ENCODE measurements around the gene MCF2L.

Gene MCF2L

DNA sequence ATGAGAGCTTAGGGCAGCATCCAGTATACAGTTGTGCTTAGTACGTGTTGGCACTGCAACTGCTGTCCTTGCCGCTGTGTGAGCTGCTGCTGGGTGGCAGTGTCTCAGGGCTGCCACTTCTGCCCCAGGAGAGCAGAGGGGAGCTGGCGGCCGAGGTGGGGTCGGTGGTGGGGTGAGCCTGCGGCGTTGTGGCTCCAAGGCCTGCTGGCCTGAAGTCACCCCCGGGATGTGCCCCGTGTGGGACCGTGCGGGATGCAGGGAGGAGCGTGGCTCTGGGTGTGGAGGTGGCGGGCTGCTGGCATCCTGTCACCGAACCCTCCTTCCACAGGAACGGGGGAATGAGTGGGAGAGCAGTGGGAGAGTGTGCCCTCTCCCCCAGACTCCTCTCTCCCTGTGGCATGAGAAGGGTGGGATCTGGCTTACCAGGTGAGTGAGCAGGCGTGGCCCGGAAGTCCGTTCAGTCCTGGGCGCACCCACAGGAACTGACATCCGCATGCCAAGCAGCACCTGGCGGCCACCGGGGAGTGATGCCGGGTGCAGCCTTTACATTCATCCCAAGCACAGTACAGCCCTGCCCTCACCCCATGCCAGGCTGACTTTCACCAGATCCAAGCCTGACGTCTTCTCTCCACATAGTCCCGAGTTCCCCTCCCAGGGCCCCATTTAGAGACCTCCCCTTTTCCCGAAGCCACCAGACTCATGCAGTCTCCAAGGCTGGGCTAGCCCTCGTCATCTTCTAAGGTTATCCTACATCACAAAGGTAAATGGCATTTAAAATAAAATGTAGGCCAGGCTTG is 26.6 kb downstream of the MCF2L start:
- no peak overlapping the region for H3K4me3 ChIP-seq (ENCODE audit: low read depth, low read length)
- TF ChIP-seq, protein P1, sequence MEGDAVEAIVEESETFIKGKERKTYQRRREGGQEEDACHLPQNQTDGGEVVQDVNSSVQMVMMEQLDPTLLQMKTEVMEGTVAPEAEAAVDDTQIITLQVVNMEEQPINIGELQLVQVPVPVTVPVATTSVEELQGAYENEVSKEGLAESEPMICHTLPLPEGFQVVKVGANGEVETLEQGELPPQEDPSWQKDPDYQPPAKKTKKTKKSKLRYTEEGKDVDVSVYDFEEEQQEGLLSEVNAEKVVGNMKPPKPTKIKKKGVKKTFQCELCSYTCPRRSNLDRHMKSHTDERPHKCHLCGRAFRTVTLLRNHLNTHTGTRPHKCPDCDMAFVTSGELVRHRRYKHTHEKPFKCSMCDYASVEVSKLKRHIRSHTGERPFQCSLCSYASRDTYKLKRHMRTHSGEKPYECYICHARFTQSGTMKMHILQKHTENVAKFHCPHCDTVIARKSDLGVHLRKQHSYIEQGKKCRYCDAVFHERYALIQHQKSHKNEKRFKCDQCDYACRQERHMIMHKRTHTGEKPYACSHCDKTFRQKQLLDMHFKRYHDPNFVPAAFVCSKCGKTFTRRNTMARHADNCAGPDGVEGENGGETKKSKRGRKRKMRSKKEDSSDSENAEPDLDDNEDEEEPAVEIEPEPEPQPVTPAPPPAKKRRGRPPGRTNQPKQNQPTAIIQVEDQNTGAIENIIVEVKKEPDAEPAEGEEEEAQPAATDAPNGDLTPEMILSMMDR (IDR thresholded peaks at IDR 0.05; ENCODE audit: low read depth, low read length), result no peak

GRCh38 chr13:112996671-112997091 is 27.7 kb downstream of the MCF2L start:
- TF ChIP-seq, protein P1 (IDR thresholded peaks at IDR 0.05; ENCODE audit: low read depth, low read length), result no peak
- no peak overlapping the region for H3K4me3 ChIP-seq (ENCODE audit: low read depth, low read length)

DNA sequence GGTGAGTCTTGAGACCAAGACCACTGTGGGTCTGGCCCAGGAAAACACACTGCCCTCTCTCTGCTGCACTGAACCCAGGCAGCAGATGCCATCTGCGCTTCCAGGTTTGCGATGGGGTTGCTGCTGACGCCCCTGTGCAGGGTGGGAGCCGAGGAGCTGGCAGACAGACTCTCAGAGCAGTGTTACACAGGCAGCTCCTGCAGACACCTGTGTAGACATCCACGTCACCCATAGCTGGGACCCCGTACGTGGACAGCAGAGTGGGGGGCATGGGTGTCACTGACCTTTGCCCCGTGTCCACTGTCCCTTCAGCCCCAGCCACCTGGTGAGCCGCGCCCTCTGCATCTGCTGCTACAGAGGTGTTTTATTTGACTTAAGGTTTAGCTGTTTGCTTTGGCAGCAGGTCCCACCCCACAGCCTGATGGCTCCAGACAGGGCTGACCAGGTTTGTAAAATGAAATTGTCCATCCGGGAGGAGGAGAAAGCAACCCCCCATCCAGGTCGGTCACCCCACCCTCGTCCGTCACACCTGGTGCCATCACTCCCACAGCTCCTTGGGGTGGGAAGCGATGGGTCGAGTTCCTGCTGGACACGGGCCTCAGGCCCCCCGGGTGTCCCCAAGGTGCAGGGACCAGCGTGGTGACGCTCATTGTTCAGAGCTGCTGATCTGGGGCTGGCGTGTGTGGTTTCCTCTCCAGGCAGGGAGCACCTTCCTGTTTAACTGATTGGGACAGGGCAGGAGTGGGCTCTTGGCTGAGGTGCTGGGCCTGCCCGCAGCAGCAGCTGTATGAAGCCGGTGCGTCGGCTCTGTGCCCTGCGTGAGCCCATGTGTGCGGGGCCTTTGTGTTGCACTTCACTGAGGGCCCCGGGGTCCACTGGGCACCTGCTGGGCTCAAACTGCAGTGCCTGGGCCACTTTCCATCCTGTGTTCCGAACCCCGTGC is 28.4 kb downstream of the MCF2L start:
- TF ChIP-seq, protein P1 (IDR thresholded peaks at IDR 0.05; ENCODE audit: low read depth, low read length), result no peak
- no peak overlapping the region for H3K4me3 ChIP-seq (ENCODE audit: low read depth, low read length)

DNA sequence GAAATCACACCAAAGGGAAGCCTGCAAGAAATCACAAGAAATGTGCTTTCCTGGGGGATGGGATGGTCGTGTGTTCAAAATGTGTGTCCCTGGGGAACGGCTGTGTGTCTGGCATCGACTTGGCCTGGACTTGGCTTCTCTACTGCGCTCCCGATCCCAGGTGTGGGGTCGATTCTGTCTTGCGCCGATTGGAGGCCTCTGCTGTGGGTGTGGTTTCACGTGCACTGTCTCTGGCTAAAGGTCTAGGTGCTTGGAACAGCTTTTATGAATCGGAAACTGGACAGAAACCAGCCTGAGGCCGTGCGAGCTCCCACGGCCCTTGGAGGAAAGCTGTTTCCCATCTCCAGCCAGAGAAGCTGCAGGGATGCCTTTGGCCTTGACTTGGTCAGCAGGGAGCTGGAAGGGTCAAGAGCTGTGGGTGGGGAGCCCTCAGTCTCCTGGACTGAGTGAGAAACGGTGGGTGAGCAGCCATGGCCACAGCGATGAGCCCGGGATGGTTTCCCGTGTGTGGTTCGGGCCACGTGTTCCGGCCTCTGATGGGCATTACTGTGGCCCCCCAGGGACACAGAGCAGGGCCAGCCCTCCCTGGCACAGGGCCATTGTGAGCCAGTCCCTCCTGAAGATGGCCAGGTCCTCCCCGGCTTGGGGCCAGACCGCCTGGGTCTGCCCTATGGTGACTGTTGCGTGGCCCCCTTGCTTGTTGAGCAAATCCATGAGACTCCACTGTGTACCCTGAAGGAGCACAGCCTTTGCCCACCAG is 29.7 kb downstream of the MCF2L start:
- no peak overlapping the region for H3K4me3 ChIP-seq (ENCODE audit: low read depth, low read length)
- TF ChIP-seq, protein P1 (IDR thresholded peaks at IDR 0.05; ENCODE audit: low read depth, low read length), result no peak

DNA sequence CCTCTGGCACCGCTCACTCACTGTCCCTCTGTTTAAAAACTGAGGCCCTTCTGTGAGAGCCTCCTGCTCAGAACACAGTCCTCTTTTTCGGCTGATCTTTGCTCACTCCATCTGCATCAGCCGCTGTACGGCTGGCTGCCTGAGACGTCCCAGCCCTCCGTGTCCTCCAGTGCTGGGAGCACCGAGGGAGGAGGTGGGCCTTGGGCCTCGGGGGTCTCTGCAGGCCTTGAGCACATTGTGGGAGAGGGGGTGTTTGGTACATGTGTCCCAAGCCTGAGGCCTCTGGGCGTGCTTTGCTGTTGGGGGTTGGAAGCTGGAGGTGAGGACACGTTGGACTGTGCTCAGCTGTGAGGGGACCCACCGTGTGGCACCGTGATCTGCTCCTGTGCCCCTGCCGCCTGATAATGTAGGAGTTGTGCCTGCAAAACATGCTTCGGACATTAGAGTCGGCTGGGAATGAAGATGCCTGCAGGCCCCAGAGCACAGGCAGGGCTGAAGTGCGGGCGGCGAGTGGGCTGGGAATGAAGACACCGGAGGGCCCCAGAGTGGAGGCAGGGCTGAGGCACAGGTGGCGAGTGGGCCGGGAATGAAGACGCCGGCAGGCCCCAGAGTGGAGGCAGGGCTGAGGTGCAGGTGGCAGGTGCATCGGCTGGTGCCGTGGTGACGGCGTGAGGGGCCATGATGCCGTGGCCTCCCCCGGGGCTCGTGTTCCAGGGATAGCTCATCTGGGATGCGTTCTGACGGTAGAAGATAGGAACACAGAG is 30.6 kb downstream of the MCF2L start:
- TF ChIP-seq, protein P1 (IDR thresholded peaks at IDR 0.05; ENCODE audit: low read depth, low read length), result no peak
- no peak overlapping the region for H3K4me3 ChIP-seq (ENCODE audit: low read depth, low read length)

DNA sequence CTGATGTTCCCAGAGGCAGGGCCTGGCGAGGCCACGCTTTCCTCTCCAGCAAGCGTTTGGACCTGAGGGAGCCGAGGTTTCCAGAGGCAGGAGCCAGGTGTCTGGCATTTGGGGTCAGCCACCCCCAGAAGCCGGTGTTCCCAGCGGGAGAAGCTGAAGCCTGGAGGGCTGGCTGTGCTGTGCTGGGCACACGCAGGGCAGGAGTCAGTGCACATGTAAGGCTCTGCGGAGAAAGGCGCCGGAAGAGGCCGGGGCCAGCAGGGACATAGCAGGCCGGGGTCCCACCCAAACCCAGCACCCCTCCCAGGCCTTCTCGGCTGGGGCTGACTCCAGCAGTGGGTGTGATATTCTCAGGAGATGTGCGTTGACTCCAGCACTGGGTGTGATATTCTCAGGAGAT is 31.6 kb downstream of the MCF2L start:
- TF ChIP-seq, protein P1 (IDR thresholded peaks at IDR 0.05; ENCODE audit: low read depth, low read length), result no peak
- H3K4me3 ChIP-seq (ENCODE audit: low read depth, low read length), result no peak overlapping the region
